Stimulated activated CD8-positive, alpha-beta memory T cell treated with anti-CD3 and anti-CD28 coated beads, Interleukin-15, amount 100 ng/mL, for 24 hours (primary cell): ENCODE measurements around the gene NENF.
"Not testable (repeated sequence)": the region's sequence is repeated elsewhere in the genome, so short reads cannot be mapped to it uniquely, and the experiment has no call there.

ENCODE experiments used
- DNase-seq: peaks from one replicate; pipeline ENCODE4 v3.0.0-alpha.2; 2020; ENCODE audit warnings: low read depth

Gene NENF

DNA sequence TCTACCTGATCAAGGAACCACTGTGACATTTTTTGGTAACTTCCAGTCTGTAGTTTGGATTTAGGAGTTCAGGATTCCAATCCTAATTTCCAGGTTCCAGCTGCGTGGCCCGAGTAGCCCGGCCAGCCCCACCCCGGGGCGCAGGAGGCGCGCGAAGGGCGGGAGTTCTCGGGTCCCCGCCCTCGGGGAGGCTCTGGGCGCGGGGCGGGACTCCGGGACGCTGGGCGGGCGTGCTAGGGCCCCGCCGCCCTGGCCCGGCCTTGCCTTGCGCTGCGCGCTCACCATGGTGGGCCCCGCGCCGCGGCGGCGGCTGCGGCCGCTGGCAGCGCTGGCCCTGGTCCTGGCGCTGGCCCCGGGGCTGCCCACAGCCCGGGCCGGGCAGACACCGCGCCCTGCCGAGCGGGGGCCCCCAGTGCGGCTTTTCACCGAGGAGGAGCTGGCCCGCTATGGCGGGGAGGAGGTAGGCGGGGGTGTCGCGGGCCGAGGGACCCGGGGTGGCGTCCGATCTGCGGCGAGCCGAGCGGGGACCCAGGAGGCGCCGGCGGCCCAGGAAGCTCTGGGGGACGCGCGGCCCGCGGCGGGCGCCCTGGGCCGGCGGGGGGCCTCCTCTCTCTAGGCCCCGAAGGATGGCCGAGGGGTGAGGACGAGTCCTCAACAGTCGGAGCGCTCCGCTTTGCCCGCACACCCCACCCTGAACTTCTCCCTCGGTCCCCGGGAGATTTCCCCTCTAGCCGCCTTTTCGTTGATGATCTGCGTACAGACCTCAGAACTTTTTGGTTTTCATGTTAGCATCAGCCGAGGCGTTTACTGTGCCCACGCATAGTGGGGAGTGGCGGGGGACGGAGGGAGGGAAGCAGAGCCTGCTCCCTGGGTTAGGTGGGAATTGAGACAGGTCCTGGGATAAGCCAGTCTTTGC, at the start of gene NENF:
Gene NENF, plus strand, starts transcription at position 260 of the 916 bp plus-strand sequence. Its CDS starts 24 bp downstream, at position 284.
- peak; percentile 59 for DNase-seq

DNA sequence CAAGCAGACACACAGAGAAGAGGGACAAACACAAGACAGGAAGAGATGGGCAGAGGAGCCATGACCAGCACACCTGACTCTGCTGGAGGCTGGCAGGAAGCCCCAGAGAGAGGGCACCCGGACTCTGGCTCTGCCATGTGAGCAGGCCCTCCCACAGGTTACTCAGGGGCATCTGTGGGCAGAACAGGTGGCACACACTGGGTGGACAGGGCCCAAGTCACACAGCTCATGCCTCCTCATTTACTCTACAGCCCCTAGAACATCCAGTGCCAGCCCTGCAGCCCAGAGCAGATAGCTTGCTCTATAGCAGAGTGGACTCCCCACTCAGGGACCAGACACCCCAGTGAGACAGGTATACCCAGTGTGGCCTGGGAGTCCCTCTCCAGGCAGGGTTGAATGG, 46.7 kb upstream of the NENF start:
- DNase-seq, result no peak

DNA sequence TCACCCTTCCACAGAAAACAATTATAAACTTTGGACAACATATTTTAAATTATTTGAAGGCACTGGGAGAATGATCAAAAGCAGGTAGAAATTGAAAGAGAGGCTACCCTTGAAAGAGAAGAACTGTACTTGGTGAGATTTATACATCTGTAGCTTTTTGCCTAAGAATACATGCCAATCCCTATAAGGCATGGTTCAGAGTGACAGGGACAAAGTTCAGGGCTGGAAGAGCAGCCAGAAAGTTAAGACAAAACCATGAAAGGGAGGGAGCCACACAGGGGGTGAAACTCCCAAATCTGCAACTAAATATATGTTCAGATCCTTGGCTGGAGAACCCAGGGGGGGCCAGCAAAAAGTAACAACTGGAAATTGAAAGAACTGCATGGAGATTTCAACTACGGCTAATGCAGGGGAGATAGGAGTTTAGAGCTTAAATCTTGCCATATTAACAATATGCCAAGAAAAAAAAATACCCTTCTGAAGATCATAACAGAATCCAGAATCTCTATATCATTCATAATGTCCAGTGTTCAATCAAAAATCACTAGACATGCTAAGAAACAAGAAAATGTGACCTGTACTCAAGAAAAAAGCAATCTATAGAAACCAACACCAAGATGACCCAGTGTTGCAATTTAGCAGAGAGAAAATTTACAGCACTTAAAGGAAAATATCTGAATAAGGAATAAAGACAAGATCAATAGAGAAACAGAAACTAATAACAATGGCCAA, 43.6 kb upstream of the NENF start:
- DNase-seq, result no peak

DNA sequence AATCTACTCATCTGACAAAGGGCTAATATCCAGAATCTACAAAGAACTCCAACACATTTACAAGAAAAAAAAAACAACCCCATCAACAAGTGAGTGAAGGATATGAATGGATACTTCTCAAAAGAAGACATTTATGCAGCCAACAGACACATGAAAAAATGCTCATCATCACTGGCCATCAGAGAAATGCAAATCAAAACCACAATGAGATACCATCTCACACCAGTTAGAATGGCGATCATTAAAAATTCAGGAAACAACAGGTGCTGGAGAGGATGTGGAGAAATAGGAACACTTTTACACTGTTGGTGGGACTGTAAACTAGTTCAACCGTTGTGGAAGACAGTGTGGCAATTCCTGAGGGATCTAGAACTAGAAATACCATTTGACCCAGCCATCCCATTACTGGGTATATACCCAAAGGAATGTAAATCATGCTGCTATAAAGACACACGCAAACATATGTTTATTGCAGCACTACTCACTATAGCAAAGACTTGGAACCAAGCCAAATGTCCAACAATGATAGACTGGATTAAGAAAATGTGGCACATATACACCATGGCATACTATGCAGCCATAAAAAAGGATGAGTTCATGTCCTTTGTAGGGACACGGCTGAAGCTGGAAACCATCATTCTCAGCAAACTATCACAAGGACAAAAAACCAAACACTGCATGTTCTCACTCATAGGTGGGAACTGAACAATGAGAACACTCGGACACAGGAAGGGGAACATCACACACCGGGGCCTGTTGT, 36.9 kb upstream of the NENF start:
- DNase-seq, result not testable (repeated sequence)

DNA sequence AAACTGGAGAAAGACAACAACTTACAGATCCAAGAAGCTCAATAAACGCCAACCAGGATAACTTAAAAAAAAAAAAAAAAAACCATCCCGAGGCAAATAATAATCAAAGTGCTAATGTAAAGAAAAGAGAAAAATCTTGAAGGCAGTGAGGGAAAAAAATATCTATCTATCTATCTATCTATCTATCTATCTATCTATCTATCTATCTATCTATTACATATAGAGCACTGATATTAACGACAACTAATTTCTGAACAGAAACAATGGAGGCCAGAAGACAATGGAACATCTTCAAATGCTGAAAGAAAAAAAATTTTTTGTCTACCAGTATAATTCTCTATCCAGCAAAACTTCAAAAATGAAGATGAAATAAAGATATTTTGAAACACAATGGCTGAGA, 36.1 kb upstream of the NENF start:
- DNase-seq, result no peak

DNA sequence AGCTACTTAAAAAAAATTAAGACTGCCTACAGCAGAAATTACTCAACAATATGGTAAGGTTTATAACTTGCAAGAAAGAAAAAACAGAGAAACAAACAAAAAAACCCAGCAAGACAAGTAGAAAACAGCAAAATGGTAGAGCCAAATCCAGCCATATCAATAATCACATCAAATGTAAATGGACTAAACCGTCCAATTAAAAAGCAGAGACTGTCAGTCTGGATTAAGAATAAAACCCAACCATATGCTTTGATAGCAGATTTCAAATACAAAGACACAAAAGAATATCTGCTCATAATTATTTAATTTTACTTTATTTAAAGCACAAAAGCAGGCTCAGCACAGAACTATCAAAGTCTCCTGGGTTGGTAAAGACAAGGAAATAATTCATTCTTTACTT, 35.5 kb upstream of the NENF start:
- no peak for DNase-seq

DNA sequence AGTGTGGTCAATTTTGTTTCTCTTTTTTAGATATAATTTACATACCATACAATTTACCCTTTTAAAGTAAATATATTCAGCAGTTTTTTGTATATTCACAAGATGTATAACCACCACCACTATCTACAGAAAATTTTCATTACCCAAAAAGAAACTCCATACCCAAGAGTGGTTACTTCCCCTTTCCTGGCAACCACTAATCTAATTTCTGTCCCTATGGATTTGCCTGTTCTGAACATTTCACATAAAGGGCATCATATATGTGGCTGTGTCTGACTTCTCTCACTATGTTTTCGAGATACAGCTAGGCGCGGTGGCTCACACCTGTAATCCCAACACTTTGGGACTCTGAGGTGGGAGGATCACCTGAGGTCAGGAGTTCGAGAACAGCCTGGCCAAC, 31.7 kb upstream of the NENF start:
- DNase-seq, result no peak

DNA sequence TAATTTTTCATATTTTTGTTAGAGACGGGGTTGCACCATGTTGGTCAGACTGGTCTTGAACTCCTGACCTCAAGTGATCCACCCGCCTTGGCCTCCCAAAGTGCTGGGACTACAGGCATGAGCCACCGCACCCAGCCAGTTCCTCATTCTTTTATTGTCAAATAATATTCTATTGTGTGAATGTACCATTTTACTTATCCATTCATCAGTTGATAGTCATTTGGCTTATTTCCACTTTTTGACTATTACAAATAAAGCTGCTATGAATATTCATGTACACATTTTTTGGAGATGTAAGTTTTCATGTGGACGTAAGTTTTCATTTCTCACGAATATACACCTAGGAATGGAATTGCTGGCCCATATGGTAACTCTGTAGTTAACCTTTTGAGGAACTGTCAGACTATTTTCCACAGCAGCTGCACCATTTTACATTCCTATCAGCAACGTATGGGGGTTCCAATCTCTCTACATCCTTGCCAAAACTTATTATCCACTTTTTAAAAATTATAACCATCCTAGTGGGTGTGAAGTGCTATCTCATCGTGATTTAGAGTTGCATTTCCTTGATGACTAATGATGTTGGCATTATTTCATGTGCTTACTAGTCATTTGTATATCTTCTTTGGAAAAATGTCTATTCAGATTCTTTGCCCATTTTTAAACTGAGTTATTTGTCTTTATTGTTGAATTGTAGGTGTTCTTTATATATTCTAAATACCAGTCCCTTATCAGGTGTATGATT, 30.7 kb upstream of the NENF start:
- DNase-seq, result no peak

DNA sequence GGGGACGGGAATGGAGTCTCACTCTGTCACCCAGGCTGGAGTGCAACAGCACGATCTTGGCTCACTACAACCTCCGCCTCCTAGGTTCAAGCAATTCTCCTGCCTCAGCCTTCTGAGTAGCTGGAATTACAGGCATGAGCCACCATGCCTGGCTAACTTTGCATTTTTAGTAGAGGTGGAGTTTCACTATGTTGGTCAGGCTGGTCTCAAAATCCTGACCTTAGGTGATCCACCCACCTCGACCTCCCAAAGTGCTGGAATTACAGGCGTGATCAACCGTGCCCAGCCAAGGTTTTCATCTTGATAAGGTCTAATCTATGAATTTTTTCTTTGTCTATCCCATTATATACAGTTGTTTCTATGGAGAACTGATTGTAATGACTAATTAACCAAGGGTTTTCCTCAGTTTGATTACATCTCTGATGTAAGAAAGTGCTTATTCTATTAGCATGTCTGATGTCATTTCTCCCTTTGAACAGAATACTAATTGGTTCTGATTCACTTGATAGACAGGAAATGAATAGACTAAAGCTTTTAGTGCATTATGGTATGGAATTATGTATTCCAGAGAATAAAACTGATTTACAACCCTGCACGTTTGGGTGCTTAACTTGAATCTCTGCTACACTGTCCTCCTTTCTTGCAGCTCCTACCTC, 29.9 kb upstream of the NENF start:
- no peak for DNase-seq

DNA sequence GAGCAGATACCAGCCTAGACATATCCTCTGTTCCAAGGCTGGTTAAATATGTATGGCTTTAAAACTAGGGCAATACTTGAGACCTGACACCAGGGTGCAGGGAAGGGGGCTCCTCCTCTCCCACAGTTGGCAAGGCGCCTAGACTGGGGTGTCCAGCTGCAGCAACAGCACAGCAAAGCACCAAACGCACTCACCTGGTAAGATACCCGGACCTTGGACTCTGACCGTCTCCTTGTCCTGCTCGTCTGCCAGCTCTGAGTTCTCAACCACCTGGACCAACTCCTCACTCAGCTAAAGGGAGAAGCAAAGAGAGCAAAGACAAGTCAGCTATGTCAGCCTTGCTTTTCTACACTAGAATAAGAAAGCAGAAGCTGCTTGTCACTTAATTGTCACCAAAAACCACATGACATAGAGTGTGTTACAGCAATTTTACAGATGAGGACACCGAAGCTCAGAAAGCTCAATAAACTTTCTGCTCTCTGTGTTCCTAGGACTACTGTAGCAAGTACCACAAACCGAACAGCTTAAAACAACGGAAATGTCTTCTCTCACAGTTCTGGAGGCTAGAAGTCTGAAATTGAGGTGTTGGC, 22.4 kb upstream of the NENF start:
- DNase-seq, result no peak

DNA sequence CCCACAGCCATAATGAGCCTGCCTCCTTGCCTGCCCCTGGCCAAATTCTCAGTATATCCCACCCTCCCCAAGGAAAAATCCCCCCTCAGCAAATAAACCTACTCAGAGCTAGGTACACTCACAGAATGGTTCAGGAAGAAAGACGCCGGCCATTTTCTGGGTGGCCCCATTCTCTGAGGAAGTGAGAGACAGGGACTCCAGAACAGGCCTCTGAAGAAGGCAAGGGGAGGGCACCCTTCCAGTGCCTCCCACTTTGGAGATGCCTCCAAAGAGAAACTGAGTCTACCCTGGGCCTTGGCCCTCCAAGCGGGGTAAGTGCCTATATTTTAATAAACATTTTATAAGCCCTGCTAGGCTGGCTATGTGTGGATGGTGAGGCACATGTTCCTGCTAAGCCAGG, 20.3 kb upstream of the NENF start:
- DNase-seq, result no peak

DNA sequence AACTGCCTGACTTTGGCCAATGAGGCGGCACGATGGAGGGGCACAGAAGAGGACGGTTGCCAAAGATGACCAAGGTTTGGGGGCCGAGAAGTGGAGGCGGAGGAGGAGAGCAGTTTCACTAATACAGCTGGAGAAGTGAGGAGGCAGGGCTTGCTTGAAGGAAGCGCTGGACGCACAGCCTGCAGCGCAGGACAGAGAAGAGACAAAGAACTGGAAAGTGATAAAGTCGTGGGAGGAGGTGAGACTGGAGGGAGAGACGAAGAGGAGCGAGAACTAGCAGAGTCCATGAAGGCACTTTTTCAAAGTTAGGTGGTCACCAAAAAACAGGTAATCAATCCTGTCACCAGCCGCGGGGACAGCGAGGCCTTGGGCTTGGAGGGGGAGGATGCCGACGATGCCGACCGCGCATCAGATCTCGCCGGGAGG, 18.8 kb upstream of the NENF start:
- no peak for DNase-seq

DNA sequence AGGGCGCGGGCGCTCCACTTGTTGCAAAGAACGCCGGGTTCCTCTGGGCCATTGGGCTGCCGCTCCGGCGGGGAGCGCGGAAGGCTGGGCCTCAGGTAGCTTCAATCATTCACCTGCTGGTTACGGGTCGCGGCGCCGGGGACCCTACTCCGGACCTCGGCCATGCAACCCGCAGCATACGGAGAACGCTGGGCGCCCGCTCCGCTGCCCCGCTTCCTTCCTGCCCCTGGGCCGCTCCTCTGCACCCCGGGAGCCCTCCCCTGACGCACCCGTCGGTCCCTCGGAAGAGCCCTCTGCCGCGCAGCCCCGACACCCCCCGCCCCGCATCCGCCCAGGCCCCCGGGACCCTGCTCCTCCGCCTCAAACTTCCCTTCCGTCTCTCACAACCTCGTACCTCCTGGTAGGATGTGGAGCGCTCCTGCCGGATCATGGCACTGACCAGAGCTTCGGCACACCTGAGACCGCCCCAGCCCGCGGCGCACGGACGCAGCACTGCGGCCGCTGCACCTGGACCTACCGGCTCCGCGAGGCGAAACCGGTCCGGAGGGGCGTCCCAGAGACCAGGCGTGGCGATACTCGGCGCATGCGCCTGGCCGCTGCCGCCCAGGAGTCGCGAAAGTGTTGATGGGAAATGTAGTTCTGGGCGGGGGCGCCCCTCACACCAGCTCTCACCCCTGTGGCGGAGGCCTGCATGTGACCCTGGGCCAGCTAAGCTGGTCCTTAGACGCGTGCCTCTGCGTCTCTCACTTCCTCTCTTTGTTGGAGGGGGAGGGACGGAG, 18.2 kb upstream of the NENF start, which contains the start of gene PACC1:
Gene PACC1, minus strand, starts transcription at position 559 of the 779 bp plus-strand sequence. Its CDS starts 129 bp downstream, at position 430.
- DNase-seq, result peak; percentile 69

DNA sequence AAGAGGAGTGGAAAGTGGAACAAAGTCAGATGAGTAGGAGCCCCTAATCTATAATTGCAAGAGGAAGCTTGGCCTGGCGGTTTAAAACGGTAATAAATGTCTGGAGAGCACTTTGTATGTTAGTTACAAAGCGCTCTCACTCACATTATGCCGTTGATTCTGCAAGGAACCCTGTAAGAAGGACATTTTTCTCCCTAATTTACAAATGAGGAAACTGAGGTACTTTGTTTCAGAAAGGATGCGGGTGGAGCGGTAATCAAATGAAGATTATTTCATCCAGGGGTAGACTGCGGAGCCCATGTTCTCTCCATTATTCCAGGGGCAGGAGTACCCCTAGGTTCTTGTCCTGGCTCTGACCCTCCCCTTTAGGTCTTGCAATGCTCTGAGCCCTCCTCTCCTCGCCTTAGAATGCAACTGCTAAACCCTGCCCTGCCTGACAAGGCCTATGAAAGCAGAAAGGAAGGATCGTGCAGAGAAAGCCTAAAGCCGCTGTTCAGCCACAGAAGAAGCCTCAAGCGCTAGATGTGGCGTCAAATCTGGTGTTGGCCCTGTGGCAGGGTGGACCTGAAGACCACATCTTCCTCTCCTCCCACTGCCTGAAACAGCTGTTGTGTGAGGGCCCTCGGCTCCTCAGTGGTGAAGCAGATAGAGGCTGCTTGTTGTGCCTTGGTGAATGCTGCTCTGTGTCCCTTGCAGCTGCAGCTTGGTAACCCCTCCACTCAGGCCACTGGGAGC, 17.4 kb upstream of the NENF start:
- DNase-seq, result no peak

DNA sequence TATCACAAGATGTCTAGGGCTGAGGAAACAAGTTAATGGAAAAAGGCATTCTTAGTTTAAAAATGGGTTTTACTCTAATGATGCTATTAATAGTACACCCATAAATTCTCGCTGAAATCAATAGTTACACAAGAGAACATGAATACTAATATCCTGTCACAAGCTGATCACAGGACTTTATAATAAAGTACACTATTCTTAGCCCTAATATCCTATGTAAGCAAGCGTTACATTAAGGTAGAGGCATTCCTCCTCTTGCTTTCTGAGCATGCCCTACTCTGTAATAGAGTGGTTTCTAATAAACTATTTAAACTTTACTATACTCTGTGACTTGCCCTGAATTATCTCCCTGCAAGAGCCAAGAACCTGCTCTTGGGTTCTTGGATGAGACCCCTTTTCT, 11.6 kb upstream of the NENF start:
- no peak for DNase-seq

DNA sequence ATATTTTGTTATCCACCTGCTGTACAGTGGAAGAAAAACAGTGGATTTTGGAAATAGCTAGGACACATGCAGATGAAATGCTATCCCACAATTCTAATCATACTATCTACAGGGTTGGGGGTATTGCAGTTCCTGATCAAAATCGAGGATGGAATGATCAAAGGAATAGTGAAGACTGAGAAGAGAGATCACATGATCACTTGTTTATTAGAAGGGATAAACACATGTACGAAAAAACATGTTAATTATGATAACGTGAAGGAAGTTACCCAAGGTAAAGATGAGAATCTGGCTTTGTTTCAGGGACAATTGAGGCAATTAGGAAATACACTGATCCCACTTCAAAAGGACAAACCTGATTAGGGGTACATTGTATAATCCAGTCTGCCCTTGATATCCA, 8.8 kb upstream of the NENF start:
- DNase-seq, result no peak

DNA sequence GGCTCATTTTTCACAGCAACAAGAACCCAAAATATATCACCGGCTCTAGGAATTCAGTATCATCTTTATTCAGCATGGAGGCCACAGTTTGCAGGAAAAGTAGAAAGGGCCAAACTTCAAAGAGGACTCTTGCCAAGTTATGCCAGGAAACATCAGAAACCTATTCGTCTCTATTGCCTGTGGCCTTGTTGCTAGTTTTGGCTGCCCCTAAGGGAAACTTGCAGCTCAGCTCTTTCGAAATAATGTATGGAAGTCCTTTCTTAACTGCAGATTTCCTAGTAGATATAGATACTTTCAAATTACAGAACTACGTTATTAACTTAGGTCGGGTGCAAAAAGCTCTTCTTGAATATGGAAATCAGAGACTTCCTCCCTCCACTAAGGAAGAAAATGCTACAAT, 4.2 kb upstream of the NENF start:
- DNase-seq, result no peak

DNA sequence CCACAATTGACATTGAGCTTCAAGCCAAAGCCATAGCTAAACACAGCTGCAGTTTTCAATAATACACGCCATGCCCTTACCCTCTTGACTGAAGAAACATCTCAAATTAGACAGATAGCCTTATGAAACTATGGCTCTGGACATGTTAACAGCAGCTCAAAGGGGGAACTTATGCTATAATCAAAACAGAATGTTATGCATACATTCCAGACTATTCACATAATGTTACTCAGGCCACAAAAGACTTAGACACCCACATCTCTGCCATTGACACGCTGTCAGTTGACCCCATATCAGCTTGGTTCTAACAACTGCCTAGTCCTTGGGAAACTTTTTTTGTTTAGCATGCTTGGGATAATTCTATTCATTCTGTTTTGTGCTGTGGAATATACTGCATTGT, 2.3 kb upstream of the NENF start:
- no peak for DNase-seq

DNA sequence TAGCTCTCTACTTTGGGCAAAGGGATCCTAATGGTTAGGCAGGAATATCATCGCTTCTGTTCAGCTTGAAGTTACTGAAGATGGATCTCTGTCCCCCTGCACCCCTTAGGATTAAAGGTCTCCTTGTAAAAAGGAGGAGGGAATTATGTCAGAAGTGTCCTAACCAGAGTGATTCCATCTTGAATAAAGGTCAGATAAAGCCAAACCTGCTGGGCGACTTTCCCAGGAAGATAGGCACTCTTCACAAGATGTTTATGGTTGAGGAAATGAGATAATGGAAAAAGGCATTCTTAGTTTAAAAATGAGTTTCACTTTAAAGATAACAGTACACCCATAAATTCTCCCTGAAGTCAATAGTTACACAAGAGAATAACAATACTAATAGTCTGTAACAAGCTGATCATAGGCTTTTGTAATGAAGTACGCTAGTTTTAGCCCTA, 1.7 kb upstream of the NENF start:
- DNase-seq, result no peak
